Skeletal muscle tissue (tissue), 4 donors: ENCODE data around the gene C2CD4C. TPM values are rescaled to one million over a fixed set of nuclear protein-coding genes. Genes with fewer than 3 reads are reported as not detected.

Source experiments
- H3K27ac ChIP-seq: one replicate; pipeline ENCODE4 v1.7.0; 2013; ENCODE audit warnings: mild to moderate bottlenecking, low read depth, low read length, inconsistent platforms
- H3K27me3 ChIP-seq, 3 donors: one replicate each; pipeline ENCODE4 v1.7.0; 2013; ENCODE audit warnings: low read length in 3 of 3; ENCODE audit not compliant: control insufficient read depth in 3 of 3, insufficient read depth in 3 of 3
- H3K36me3 ChIP-seq, 3 donors: one replicate each; pipeline ENCODE4 v1.7.0; 2013; ENCODE audit warnings: low read length in 3 of 3; ENCODE audit not compliant: control insufficient read depth in 3 of 3, insufficient read depth in 3 of 3
- H3K4me1 ChIP-seq, 3 donors: one replicate each; pipeline ENCODE4 v1.7.0; 2013; ENCODE audit warnings: low read length in 3 of 3, mild to moderate bottlenecking in 3 of 3; ENCODE audit not compliant: control insufficient read depth in 3 of 3, insufficient read depth in 3 of 3
- H3K4me3 ChIP-seq, 3 donors: one replicate each; pipeline ENCODE4 v1.7.0; 2013; ENCODE audit warnings: low read length in 3 of 3
- H3K9ac ChIP-seq, 3 donors: one replicate each; pipeline ENCODE4 v1.7.0; 2013; ENCODE audit warnings: low read length in 3 of 3, mild to moderate bottlenecking in 3 of 3, moderate library complexity in 2 of 3, low read depth in 1 of 3
- H3K9me3 ChIP-seq, 3 donors: one replicate each; pipeline ENCODE4 v1.7.0; 2013; ENCODE audit warnings: low read length in 3 of 3; ENCODE audit not compliant: control insufficient read depth in 3 of 3
- total RNA-seq: library from RNA; depleted of rRNA; stranded (reverse); fragments of >200 nt; gene quantifications from one replicate; pipeline ENCODE4 v1.2.3, GENCODE V29; 2014
- donor health status: Osteomylitis.

The C2CD4C gene
- total RNA-seq, 1 donor from 2014 or later = 0.52 TPM

- peaks cover 0 to 8% (median 6%) of the 10 kb centered on the region in 3 donors for H3K4me1 ChIP-seq
- H3K9ac ChIP-seq = no peak overlapping the region
- H3K27me3 ChIP-seq = peaks cover 41 to 67% (median 57%) of the 10 kb centered on the region in 3 donors
- no peaks in the 10 kb centered on the region for H3K9me3 ChIP-seq
- no peak overlapping the region for H3K27ac ChIP-seq
- H3K4me3 ChIP-seq = peak overlapping the region in 1 of 3 donors; percentile 35
- H3K36me3 ChIP-seq = no peaks in the 10 kb centered on the region
Measured at GRCh38 chr19:409516-410242, 732 bp upstream of the C2CD4C start.

GRCh38 chr19:408441-408901, 476 bp downstream of the C2CD4C start:
- H3K27me3 ChIP-seq = peaks cover 37 to 62% (median 60%) of the 10 kb centered on the region in 3 donors
- peak overlapping the region in 1 of 3 donors; percentile 35 for H3K4me3 ChIP-seq
- H3K9ac ChIP-seq = no peak overlapping the region
- no peak overlapping the region for H3K27ac ChIP-seq
- H3K4me1 ChIP-seq = peaks cover 0 to 8% (median 6%) of the 10 kb centered on the region in 3 donors
- no peaks in the 10 kb centered on the region for H3K9me3 ChIP-seq
- H3K36me3 ChIP-seq = no peaks in the 10 kb centered on the region

GRCh38 chr19:407511-408440, 1.2 kb downstream of the C2CD4C start:
- no peaks in the 10 kb centered on the region for H3K36me3 ChIP-seq
- peaks cover 0 to 8% (median 6%) of the 10 kb centered on the region in 3 donors for H3K4me1 ChIP-seq
- no peak overlapping the region for H3K9ac ChIP-seq
- H3K27ac ChIP-seq = no peak overlapping the region
- no peaks in the 10 kb centered on the region for H3K9me3 ChIP-seq
- no peak overlapping the region for H3K4me3 ChIP-seq
- peaks cover 43 to 66% (median 65%) of the 10 kb centered on the region in 3 donors for H3K27me3 ChIP-seq

- Histone ChIP-seq H3K9ac (no peak overlapping the region), H3K27ac (no peak overlapping the region), H3K36me3 (no peaks in the 10 kb centered on the region), H3K4me1 (peaks cover 0 to 8% (median 6%) of the 10 kb centered on the region in 3 donors), H3K4me3 (no peak overlapping the region), H3K9me3 (no peaks in the 10 kb centered on the region), H3K27me3 (peaks cover 42 to 66% (median 65%) of the 10 kb centered on the region in 3 donors)
Measured at GRCh38 chr19:406971-407510, 1.9 kb downstream of the C2CD4C start.

GRCh38 chr19:406135-406781, 2.7 kb downstream of the C2CD4C start:
- Histone ChIP-seq H3K27me3 (peaks cover 38 to 62% (median 61%) of the 10 kb centered on the region in 3 donors), H3K27ac (no peak overlapping the region), H3K36me3 (no peaks in the 10 kb centered on the region), H3K9ac (no peak overlapping the region), H3K4me3 (no peak overlapping the region), H3K9me3 (no peaks in the 10 kb centered on the region), H3K4me1 (peaks cover 0 to 8% (median 6%) of the 10 kb centered on the region in 3 donors)

- Histone ChIP-seq H3K4me3 (no peak overlapping the region), H3K9me3 (no peaks in the 10 kb centered on the region), H3K4me1 (peaks cover 0 to 8% (median 6%) of the 10 kb centered on the region in 3 donors), H3K27me3 (peaks cover 40 to 64% (median 62%) of the 10 kb centered on the region in 3 donors), H3K27ac (no peak overlapping the region), H3K9ac (no peak overlapping the region), H3K36me3 (no peaks in the 10 kb centered on the region)
Measured at GRCh38 chr19:405121-405965, 3.6 kb downstream of the C2CD4C start.

GRCh38 chr19:403221-404027, 5.5 kb downstream of the C2CD4C start:
- no peak overlapping the region for H3K9ac ChIP-seq
- H3K36me3 ChIP-seq = no peaks in the 10 kb centered on the region
- H3K27ac ChIP-seq = no peak overlapping the region
- no peak overlapping the region for H3K4me3 ChIP-seq
- H3K27me3 ChIP-seq = peaks cover 29 to 56% (median 55%) of the 10 kb centered on the region in 3 donors
- H3K9me3 ChIP-seq = no peaks in the 10 kb centered on the region
- H3K4me1 ChIP-seq = no peaks in the 10 kb centered on the region

GRCh38 chr19:402786-403185, 6.2 kb downstream of the C2CD4C start:
- Histone ChIP-seq H3K27ac (no peak overlapping the region), H3K4me3 (no peak overlapping the region), H3K9ac (no peak overlapping the region), H3K9me3 (no peaks in the 10 kb centered on the region), H3K36me3 (no peaks in the 10 kb centered on the region), H3K27me3 (peaks cover 29 to 55% (median 51%) of the 10 kb centered on the region in 3 donors), H3K4me1 (no peaks in the 10 kb centered on the region)
